K562 (cell line): ENCODE measurements around the gene DGKA. TPM values are rescaled to one million over a fixed set of nuclear protein-coding genes. Genes with fewer than 3 reads are reported as not detected.

Experiments
- C11orf30 ChIP-seq: fragments of 450-650 bp; IDR thresholded peaks from 2 replicates; pipeline ENCODE4 v1.6.1; 2016; ENCODE audit warnings: low read depth, mild to moderate bottlenecking
- MIER1 ChIP-seq: fragments of 450-650 bp; IDR thresholded peaks from 2 replicates; pipeline ENCODE4 v1.6.1; 2016; ENCODE audit warnings: antibody characterized with exemption, mild to moderate bottlenecking, low read depth
- NFIC ChIP-seq: fragments of 450-650 bp; IDR thresholded peaks from 2 replicates; pipeline ENCODE4 v1.6.1; 2017; ENCODE audit warnings: mild to moderate bottlenecking, inconsistent platforms
- OTX1 ChIP-seq: fragments of 450-650 bp; formaldehyde crosslinking; IDR thresholded peaks from 2 replicates; pipeline ENCODE4 v1.4.0; 2022; ENCODE audit warnings: mild to moderate bottlenecking
- SMAD4 ChIP-seq: fragments of 250-450 bp; sonication (Bioruptor Pico); conservative IDR thresholded peaks from 2 replicates; pipeline ENCODE4 v1.8.0; 2021; ENCODE audit warnings: inconsistent platforms, mild to moderate bottlenecking, moderate library complexity
- SMARCA4 ChIP-seq: fragments of 450-650 bp; IDR thresholded peaks from 2 replicates; pipeline ENCODE4 v1.6.1; 2016
- SRSF9 ChIP-seq: fragments of 200-400 bp; formaldehyde crosslinking; IDR thresholded peaks from 2 replicates; pipeline ENCODE4 v1.6.1; 2017; ENCODE audit warnings: low read depth, low read length, borderline replicate concordance
- polyA plus RNA-seq, 8 experiments: library from polyadenylated mRNA; depleted of rRNA in 4 of 8; stranded (reverse) in 5 of 8; unstranded in 3 of 8; fragments of >200 nt; fragmentation: Nextera tagmentation in 2 of 8; fragmentation: Illumina TruSeq in 1 of 8; extraction: Ambion mirVana in 2 of 8; extraction: Trizol in 1 of 8; gene quantifications; 2 replicates each; pipeline versions ENCODE4 v1.2.1 to v1.2.3, GENCODE V29; 2011 to 2014; ENCODE audit warnings: inconsistent platforms in 1 of 8, missing spikeins in 1 of 8
- total RNA-seq, 7 experiments: library from RNA; depleted of rRNA in 6 of 7; stranded (reverse); fragments of >200 nt in 6 of 7; fragmentation: Illumina TruSeq in 2 of 7; extraction: Trizol in 2 of 7; gene quantifications; 2 replicates each; pipeline versions ENCODE4 v1.2.1 to v1.2.3, GENCODE V29; 2011 to 2021; ENCODE audit warnings: low replicate concordance in 1 of 7
- TF ChIP-seq, protein P1 (sequence below): sonication (generic); formaldehyde crosslinking; IDR thresholded peaks from 2 replicates; pipeline ENCODE4 v1.8.0; 2022; ENCODE audit warnings: mild to moderate bottlenecking, missing genetic modification reagents
- TF ChIP-seq, protein P2 (sequence below), 2 experiments: fragments of 450-650 bp; IDR thresholded peaks; 2 replicates each; pipeline ENCODE4 v1.6.1; 2016

DGKA gene
- total and polyA plus RNA-seq, 9 of the 15 experiments (the other 6 are each of a cell fraction or from before 2014, with no cell fraction given), result 3.4 to 12.4 (median 6.2) TPM

DNA sequence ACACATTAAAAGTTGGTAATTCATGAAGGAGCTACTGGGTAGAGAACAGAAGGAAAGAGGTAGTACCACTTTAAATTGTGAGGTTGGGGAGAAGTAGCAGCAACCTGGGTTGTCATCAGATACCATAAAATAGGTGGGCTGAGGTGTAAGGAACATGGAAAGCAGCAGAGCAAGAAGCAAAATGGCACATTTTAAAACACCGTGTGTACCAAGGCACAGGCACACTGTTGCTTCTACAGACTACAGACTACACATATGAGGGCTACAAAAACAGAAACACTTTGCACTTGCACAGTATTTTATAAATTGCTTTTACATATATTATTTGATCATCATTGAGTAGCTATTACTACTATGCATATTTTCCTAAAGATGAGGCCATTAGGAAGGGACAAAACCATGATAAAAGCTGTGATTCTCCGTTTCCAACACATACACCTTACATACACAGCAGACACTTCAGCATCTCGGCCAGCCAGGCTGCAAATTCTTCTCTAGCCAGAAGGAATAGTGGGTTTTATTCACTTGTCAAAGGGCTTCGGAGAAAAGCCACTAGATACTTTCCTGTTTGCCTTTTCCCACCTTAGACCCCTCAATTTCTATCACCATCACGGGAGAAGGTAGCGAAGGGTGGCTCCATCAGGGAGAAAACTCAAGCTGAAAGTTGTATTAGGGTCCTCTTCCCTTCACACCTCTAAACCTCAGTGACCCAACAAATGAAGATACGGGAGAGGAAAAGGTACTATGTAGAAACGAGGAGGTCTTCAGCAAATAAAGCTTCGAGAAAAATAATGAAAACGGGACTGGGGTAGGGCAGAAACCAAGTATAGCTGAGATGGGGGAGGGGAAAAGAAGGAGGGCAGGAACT, 4.9 kb upstream of the DGKA start (continued):
- TF ChIP-seq, protein P1, sequence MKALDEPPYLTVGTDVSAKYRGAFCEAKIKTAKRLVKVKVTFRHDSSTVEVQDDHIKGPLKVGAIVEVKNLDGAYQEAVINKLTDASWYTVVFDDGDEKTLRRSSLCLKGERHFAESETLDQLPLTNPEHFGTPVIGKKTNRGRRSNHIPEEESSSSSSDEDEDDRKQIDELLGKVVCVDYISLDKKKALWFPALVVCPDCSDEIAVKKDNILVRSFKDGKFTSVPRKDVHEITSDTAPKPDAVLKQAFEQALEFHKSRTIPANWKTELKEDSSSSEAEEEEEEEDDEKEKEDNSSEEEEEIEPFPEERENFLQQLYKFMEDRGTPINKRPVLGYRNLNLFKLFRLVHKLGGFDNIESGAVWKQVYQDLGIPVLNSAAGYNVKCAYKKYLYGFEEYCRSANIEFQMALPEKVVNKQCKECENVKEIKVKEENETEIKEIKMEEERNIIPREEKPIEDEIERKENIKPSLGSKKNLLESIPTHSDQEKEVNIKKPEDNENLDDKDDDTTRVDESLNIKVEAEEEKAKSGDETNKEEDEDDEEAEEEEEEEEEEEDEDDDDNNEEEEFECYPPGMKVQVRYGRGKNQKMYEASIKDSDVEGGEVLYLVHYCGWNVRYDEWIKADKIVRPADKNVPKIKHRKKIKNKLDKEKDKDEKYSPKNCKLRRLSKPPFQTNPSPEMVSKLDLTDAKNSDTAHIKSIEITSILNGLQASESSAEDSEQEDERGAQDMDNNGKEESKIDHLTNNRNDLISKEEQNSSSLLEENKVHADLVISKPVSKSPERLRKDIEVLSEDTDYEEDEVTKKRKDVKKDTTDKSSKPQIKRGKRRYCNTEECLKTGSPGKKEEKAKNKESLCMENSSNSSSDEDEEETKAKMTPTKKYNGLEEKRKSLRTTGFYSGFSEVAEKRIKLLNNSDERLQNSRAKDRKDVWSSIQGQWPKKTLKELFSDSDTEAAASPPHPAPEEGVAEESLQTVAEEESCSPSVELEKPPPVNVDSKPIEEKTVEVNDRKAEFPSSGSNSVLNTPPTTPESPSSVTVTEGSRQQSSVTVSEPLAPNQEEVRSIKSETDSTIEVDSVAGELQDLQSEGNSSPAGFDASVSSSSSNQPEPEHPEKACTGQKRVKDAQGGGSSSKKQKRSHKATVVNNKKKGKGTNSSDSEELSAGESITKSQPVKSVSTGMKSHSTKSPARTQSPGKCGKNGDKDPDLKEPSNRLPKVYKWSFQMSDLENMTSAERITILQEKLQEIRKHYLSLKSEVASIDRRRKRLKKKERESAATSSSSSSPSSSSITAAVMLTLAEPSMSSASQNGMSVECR (CRISPR knock-in tag), result 0 out of 2 replicates have a peak, but pooled peaks have one; percentile 4
- peak; percentile 33; the same call in 1 of the 2 replicates for TF ChIP-seq SMARCA4
- TF ChIP-seq SMAD4 (CRISPR knock-in tag), result no peak
- TF ChIP-seq, protein P2, sequence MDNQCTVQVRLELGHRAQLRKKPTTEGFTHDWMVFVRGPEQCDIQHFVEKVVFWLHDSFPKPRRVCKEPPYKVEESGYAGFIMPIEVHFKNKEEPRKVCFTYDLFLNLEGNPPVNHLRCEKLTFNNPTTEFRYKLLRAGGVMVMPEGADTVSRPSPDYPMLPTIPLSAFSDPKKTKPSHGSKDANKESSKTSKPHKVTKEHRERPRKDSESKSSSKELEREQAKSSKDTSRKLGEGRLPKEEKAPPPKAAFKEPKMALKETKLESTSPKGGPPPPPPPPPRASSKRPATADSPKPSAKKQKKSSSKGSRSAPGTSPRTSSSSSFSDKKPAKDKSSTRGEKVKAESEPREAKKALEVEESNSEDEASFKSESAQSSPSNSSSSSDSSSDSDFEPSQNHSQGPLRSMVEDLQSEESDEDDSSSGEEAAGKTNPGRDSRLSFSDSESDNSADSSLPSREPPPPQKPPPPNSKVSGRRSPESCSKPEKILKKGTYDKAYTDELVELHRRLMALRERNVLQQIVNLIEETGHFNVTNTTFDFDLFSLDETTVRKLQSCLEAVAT (IDR thresholded peaks at IDR 0.05), result peak in 1 of 2 experiments; percentile 64; a peak in 1 of 4 replicates
- TF ChIP-seq NFIC, result 0 out of 2 replicates have a peak, but pooled peaks have one; percentile 11
- peak; percentile 79; the same call in 1 of the 2 replicates for TF ChIP-seq MIER1
- peak; percentile 71; the same call in 1 of the 2 replicates for TF ChIP-seq OTX1 (CRISPR knock-in tag)
- no peak for TF ChIP-seq C11orf30
- TF ChIP-seq SRSF9, result no peak
